ENCODE measurements around the gene IFT43. TPM values are rescaled to one million over a fixed set of nuclear protein-coding genes. Genes with fewer than 3 reads are reported as not detected.
"Not testable (repeated sequence)": the region's sequence is repeated elsewhere in the genome, so short reads cannot be mapped to it uniquely, and the experiment has no call there.

The IFT43 gene
- total RNA-seq, 1 donor from 2014 or later: 18.3 TPM

DNA sequence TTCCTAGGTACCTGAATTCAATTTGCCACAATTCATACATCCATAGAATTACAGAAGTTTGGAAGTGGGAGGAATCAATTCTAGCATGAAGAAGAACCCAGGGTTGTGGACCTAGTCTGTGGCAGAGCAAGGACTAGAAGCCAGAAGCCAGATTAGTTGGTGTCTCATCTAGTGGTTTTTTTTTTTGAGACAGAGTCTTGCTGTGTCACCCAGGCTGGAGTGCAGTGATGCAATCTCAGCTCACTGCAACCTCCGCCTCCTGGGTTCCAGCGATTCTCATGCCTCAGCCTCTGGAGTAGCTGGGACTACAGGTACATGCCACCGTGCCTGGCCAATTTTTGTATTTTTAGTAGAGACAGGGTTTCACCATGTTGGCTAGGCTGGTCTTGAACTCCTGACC, 24.1 kb downstream of the IFT43 start:
- not testable (repeated sequence) for H3K4me1 ChIP-seq (ENCODE audit: control insufficient read depth in 3 of 3, insufficient read depth in 3 of 3, low read length in 3 of 3); H3K9ac ChIP-seq (ENCODE audit: low read depth in 1 of 3, low read length in 3 of 3); H3K27me3 ChIP-seq (ENCODE audit: control insufficient read depth in 3 of 3, insufficient read depth in 3 of 3, low read length in 3 of 3); H3K9me3 ChIP-seq (ENCODE audit: control insufficient read depth in 3 of 3, low read length in 3 of 3); H3K4me3 ChIP-seq (ENCODE audit: low read length in 3 of 3); H3K27ac ChIP-seq (ENCODE audit: low read depth, low read length)
- H3K36me3 ChIP-seq (ENCODE audit: control insufficient read depth in 3 of 3, insufficient read depth in 3 of 3, low read length in 3 of 3): peaks cover 10 to 29% (median 26%) of the 10 kb centered on the region in 3 donors

DNA sequence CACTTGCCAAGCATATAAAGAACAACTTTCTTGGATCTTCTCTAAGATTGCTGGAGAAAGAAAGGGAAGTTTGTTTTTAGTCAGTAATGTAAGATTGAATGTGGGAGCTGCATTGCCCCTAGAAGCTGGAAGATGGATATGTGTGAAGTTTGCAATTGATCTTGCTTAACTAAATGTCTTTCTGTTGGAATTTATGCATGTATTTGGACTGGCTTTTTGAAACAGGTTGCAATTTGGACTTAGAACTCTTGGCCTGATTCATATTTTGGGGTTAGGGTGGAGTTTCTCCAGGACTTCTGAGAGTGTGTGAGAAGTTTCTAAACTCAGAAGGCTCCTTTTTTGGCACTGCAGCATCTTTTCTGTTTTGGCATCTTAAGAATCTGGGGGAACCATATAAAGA, 26.4 kb downstream of the IFT43 start:
- Histone ChIP-seq H3K27ac (ENCODE audit: low read depth, low read length) (no peak overlapping the region), H3K27me3 (ENCODE audit: control insufficient read depth in 3 of 3, insufficient read depth in 3 of 3, low read length in 3 of 3) (no peaks in the 10 kb centered on the region), H3K9me3 (ENCODE audit: control insufficient read depth in 3 of 3, low read length in 3 of 3) (no peaks in the 10 kb centered on the region), H3K9ac (ENCODE audit: low read depth in 1 of 3, low read length in 3 of 3) (no peak overlapping the region), H3K4me3 (ENCODE audit: low read length in 3 of 3) (no peak overlapping the region), H3K4me1 (ENCODE audit: control insufficient read depth in 3 of 3, insufficient read depth in 3 of 3, low read length in 3 of 3) (peaks cover 5 to 10% (median 6%) of the 10 kb centered on the region in 3 donors), H3K36me3 (ENCODE audit: control insufficient read depth in 3 of 3, insufficient read depth in 3 of 3, low read length in 3 of 3) (peaks cover 0 to 20% (median 10%) of the 10 kb centered on the region in 3 donors)

DNA sequence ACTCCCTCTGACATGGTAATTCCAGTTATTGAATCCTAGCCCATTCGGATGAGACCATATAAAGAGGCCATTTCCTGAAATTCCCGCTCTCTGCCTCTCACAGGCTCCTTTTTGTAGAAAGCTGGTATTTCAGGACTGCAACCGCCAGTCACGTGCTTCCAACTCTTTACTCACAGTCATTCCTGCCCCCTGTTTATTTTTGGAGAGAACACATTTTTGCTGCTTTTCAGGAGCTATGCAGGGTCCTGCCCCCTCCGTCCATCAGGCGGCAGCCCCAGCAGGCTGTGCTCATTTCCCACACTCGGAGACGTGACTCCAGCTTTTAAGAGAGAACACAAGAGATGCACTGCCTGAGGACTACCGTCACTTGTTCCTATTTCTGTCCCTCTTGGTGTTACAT, 26.8 kb downstream of the IFT43 start:
- H3K27ac ChIP-seq (ENCODE audit: low read depth, low read length): no peak overlapping the region
- H3K9me3 ChIP-seq (ENCODE audit: control insufficient read depth in 3 of 3, low read length in 3 of 3): no peaks in the 10 kb centered on the region

DNA sequence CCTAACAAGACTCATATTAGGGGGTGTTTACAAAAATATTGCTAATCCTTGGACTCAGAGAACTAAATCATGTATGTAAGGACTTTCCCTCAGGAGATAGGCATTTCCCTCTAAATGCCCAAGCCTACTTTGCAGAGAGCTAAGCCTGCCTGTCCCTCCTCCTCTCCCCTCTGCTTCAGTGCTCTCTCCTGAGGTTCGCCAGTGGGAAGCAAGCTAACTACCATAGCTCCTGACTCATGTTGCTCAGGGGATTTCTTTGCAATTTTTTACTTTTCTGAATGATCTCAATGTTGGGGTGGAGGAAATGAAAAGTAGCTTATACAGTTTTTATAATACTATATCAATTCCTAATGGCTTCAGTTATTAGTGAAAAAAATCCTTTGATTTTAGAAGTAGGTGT, 29.6 kb downstream of the IFT43 start:
- H3K9me3 ChIP-seq (ENCODE audit: control insufficient read depth in 3 of 3, low read length in 3 of 3): peaks cover 0 to 2% (median 0%) of the 10 kb centered on the region in 3 donors
- no peak overlapping the region for H3K27ac ChIP-seq (ENCODE audit: low read depth, low read length)
- peaks cover 0 to 10% (median 4%) of the 10 kb centered on the region in 3 donors for H3K36me3 ChIP-seq (ENCODE audit: control insufficient read depth in 3 of 3, insufficient read depth in 3 of 3, low read length in 3 of 3)
- H3K4me3 ChIP-seq (ENCODE audit: low read length in 3 of 3): no peak overlapping the region
- no peaks in the 10 kb centered on the region for H3K27me3 ChIP-seq (ENCODE audit: control insufficient read depth in 3 of 3, insufficient read depth in 3 of 3, low read length in 3 of 3)
- H3K9ac ChIP-seq (ENCODE audit: low read depth in 1 of 3, low read length in 3 of 3): no peak overlapping the region
- H3K4me1 ChIP-seq (ENCODE audit: control insufficient read depth in 3 of 3, insufficient read depth in 3 of 3, low read length in 3 of 3): peaks cover 5 to 10% (median 6%) of the 10 kb centered on the region in 3 donors

More for the DNA sequence above, 26.8 kb downstream of the IFT43 start:
- H3K4me1 ChIP-seq (ENCODE audit: control insufficient read depth in 3 of 3, insufficient read depth in 3 of 3, low read length in 3 of 3): peaks cover 5 to 10% (median 6%) of the 10 kb centered on the region in 3 donors
- H3K4me3 ChIP-seq (ENCODE audit: low read length in 3 of 3): no peak overlapping the region
- no peak overlapping the region for H3K9ac ChIP-seq (ENCODE audit: low read depth in 1 of 3, low read length in 3 of 3)
- no peaks in the 10 kb centered on the region for H3K27me3 ChIP-seq (ENCODE audit: control insufficient read depth in 3 of 3, insufficient read depth in 3 of 3, low read length in 3 of 3)
- H3K36me3 ChIP-seq (ENCODE audit: control insufficient read depth in 3 of 3, insufficient read depth in 3 of 3, low read length in 3 of 3): peaks cover 0 to 20% (median 5%) of the 10 kb centered on the region in 3 donors

DNA sequence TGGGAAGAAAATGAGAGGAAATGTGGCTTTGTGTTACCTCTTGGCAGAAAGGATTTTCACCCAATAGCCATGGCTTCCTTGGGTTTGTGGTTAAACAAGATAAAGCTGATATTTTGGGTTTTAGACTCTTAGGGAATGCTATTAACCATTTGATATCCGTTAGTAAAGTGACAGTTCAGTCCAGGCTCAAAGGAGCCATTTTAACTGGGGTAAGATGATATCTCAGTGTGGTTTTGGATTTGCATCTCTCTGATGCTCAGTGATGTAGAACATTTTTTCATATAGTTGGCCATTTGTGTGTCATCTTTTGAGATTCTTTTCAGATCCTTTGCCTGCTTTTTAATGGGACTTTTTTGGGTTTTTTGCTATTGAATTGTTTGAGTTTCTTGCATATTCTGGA, 30.1 kb downstream of the IFT43 start:
- Histone ChIP-seq H3K9ac (ENCODE audit: low read depth in 1 of 3, low read length in 3 of 3) (no peak overlapping the region), H3K4me1 (ENCODE audit: control insufficient read depth in 3 of 3, insufficient read depth in 3 of 3, low read length in 3 of 3) (peaks cover 5 to 10% (median 6%) of the 10 kb centered on the region in 3 donors), H3K27me3 (ENCODE audit: control insufficient read depth in 3 of 3, insufficient read depth in 3 of 3, low read length in 3 of 3) (no peaks in the 10 kb centered on the region), H3K4me3 (ENCODE audit: low read length in 3 of 3) (no peak overlapping the region), H3K36me3 (ENCODE audit: control insufficient read depth in 3 of 3, insufficient read depth in 3 of 3, low read length in 3 of 3) (peaks cover 0 to 10% (median 6%) of the 10 kb centered on the region in 3 donors), H3K9me3 (ENCODE audit: control insufficient read depth in 3 of 3, low read length in 3 of 3) (peaks cover 0 to 2% (median 0%) of the 10 kb centered on the region in 3 donors), H3K27ac (ENCODE audit: low read depth, low read length) (no peak overlapping the region)

DNA sequence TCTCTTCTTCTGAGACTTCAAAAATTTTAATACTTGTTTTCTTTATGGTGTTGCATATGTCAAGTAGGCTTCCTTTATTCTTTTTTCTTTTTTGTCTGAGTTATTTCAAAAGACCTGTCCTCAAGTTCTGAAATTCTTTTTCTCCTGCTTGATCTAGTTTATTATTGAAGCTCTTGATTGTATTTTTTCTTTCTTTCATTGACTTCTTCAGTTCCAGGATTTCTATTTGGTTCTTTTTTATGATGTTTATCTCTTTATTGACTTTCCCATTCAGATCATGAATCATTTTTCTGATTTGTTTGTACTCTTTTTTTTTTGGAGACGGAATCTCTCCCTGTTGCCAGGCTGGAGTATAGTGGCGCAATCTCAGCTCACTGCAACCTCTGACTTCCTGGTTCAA, 34.1 kb downstream of the IFT43 start:
- no peaks in the 10 kb centered on the region for H3K4me1 ChIP-seq (ENCODE audit: control insufficient read depth in 3 of 3, insufficient read depth in 3 of 3, low read length in 3 of 3)
- no peaks in the 10 kb centered on the region for H3K27me3 ChIP-seq (ENCODE audit: control insufficient read depth in 3 of 3, insufficient read depth in 3 of 3, low read length in 3 of 3)
- no peak overlapping the region for H3K9ac ChIP-seq (ENCODE audit: low read depth in 1 of 3, low read length in 3 of 3)
- peaks cover 3 to 14% (median 8%) of the 10 kb centered on the region in 3 donors for H3K36me3 ChIP-seq (ENCODE audit: control insufficient read depth in 3 of 3, insufficient read depth in 3 of 3, low read length in 3 of 3)
- H3K4me3 ChIP-seq (ENCODE audit: low read length in 3 of 3): no peak overlapping the region
- no peak overlapping the region for H3K27ac ChIP-seq (ENCODE audit: low read depth, low read length)
- peaks cover 0 to 2% (median 0%) of the 10 kb centered on the region in 3 donors for H3K9me3 ChIP-seq (ENCODE audit: control insufficient read depth in 3 of 3, low read length in 3 of 3)

- H3K36me3 ChIP-seq (ENCODE audit: control insufficient read depth in 3 of 3, insufficient read depth in 3 of 3, low read length in 3 of 3): peaks cover 3 to 12% (median 8%) of the 10 kb centered on the region in 3 donors
- no peak overlapping the region for H3K9ac ChIP-seq (ENCODE audit: low read depth in 1 of 3, low read length in 3 of 3)
- no peaks in the 10 kb centered on the region for H3K4me1 ChIP-seq (ENCODE audit: control insufficient read depth in 3 of 3, insufficient read depth in 3 of 3, low read length in 3 of 3)
- no peaks in the 10 kb centered on the region for H3K27me3 ChIP-seq (ENCODE audit: control insufficient read depth in 3 of 3, insufficient read depth in 3 of 3, low read length in 3 of 3)
- peaks cover 0 to 2% (median 0%) of the 10 kb centered on the region in 3 donors for H3K9me3 ChIP-seq (ENCODE audit: control insufficient read depth in 3 of 3, low read length in 3 of 3)
- no peak overlapping the region for H3K4me3 ChIP-seq (ENCODE audit: low read length in 3 of 3)
- no peak overlapping the region for H3K27ac ChIP-seq (ENCODE audit: low read depth, low read length)
Observed at GRCh38 chr14:76022991-76023390, 37.4 kb downstream of the IFT43 start.

DNA sequence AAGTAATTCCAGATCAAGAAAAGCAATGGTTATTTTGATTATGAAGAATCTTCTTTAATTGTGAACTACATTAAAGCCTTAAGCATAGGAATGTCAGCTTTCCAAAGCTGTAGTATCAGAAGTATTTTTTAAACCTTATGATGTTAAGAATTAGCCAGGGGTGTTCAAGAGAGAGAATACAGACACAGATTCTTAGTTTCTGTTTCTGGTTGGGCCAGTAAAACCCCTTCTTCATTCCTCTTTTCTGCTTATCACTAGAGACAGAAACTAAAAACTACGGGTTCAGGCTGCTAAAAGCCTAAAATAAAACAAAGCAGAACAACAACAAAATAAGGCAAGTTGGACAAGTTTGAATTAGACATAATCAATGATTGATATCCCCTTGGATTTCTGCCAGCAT, 38.2 kb downstream of the IFT43 start:
- Histone ChIP-seq H3K27ac (ENCODE audit: low read depth, low read length) (no peak overlapping the region), H3K9ac (ENCODE audit: low read depth in 1 of 3, low read length in 3 of 3) (no peak overlapping the region), H3K4me3 (ENCODE audit: low read length in 3 of 3) (no peak overlapping the region), H3K4me1 (ENCODE audit: control insufficient read depth in 3 of 3, insufficient read depth in 3 of 3, low read length in 3 of 3) (no peaks in the 10 kb centered on the region), H3K36me3 (ENCODE audit: control insufficient read depth in 3 of 3, insufficient read depth in 3 of 3, low read length in 3 of 3) (peaks cover 3 to 12% (median 6%) of the 10 kb centered on the region in 3 donors), H3K27me3 (ENCODE audit: control insufficient read depth in 3 of 3, insufficient read depth in 3 of 3, low read length in 3 of 3) (no peaks in the 10 kb centered on the region), H3K9me3 (ENCODE audit: control insufficient read depth in 3 of 3, low read length in 3 of 3) (peaks cover 0 to 2% (median 0%) of the 10 kb centered on the region in 3 donors)

- Histone ChIP-seq H3K4me1 (ENCODE audit: control insufficient read depth in 3 of 3, insufficient read depth in 3 of 3, low read length in 3 of 3) (no peaks in the 10 kb centered on the region), H3K4me3 (ENCODE audit: low read length in 3 of 3) (no peak overlapping the region), H3K36me3 (ENCODE audit: control insufficient read depth in 3 of 3, insufficient read depth in 3 of 3, low read length in 3 of 3) (peaks cover 3 to 12% (median 6%) of the 10 kb centered on the region in 3 donors), H3K27ac (ENCODE audit: low read depth, low read length) (no peak overlapping the region), H3K9ac (ENCODE audit: low read depth in 1 of 3, low read length in 3 of 3) (no peak overlapping the region), H3K27me3 (ENCODE audit: control insufficient read depth in 3 of 3, insufficient read depth in 3 of 3, low read length in 3 of 3) (no peaks in the 10 kb centered on the region), H3K9me3 (ENCODE audit: control insufficient read depth in 3 of 3, low read length in 3 of 3) (no peaks in the 10 kb centered on the region)
Observed at GRCh38 chr14:76024211-76024907, 38.8 kb downstream of the IFT43 start.

DNA sequence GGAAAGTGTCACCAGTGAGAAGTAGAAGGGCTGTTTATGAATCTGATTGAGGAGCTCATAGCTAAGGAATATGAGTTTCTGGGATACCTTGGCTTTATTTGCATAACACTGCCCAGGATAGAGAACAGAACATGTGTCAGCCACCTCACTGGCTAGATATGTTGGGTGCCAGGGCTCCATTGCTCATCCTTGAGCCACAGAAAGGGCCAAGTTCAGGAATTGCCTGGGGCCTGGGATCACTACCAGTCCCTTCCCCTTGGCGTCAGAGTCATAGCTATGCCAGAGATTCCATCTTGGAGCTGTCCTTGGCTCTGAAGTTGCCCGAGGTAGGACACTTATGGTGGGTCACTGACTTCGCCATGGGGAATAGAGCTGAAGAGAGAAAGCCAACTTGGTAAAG, 49.0 kb downstream of the IFT43 start:
- no peaks in the 10 kb centered on the region for H3K4me1 ChIP-seq (ENCODE audit: control insufficient read depth in 3 of 3, insufficient read depth in 3 of 3, low read length in 3 of 3)
- H3K27me3 ChIP-seq (ENCODE audit: control insufficient read depth in 3 of 3, insufficient read depth in 3 of 3, low read length in 3 of 3): no peaks in the 10 kb centered on the region
- H3K9me3 ChIP-seq (ENCODE audit: control insufficient read depth in 3 of 3, low read length in 3 of 3): no peaks in the 10 kb centered on the region
- no peak overlapping the region for H3K9ac ChIP-seq (ENCODE audit: low read depth in 1 of 3, low read length in 3 of 3)
- no peak overlapping the region for H3K27ac ChIP-seq (ENCODE audit: low read depth, low read length)
- H3K4me3 ChIP-seq (ENCODE audit: low read length in 3 of 3): no peak overlapping the region
- peaks cover 0 to 8% (median 3%) of the 10 kb centered on the region in 3 donors for H3K36me3 ChIP-seq (ENCODE audit: control insufficient read depth in 3 of 3, insufficient read depth in 3 of 3, low read length in 3 of 3)

Data from skeletal muscle tissue (tissue), 4 donors.